Right lobe of liver (tissue), 4 donors: ENCODE results near the gene CLEC4M.

ENCODE experiments used
- POLR2A ChIP-seq: fragments of 450-650 bp; IDR thresholded peaks from one replicate; pipeline ENCODE4 v1.6.1; 2017; ENCODE audit warnings: antibody characterized with exemption, mild to moderate bottlenecking
- TF ChIP-seq, protein P1 (sequence below), 4 donors: fragments of 200-600 bp in 3 of 4; fragments of 450-650 bp in 1 of 4; IDR thresholded peaks; one replicate each; pipeline versions ENCODE4 v1.5.1 to v1.8.0; 2016 to 2022; ENCODE audit warnings: antibody characterized with exemption in 4 of 4, mild to moderate bottlenecking in 2 of 4
- donor health status: DM: no; HTN: no; CAD: no.
- donor health status: DM: no; HTN: no; CAD: no.
- donor health status: DM: no; HTN: yes; CAD: no.

DNA sequence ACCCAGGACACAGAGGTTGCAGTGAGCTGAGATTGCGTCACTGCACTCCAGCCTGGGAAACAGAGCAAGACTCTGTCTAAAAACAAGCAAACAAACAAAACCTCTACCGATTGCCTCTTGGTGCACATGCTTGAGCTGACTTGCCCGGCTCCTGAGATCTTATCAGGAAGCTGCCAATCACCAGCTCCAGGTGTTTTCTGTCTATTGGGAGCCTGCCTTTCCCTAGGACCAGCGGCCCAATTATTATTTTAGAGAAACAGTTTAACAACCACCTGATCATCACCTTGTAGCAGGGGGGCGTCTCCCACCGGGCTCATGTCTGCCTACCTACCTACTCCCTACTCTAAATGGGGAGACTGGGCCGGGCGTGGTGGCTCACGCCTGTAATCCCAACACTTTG, 10.8 kb downstream of the CLEC4M start:
- TF ChIP-seq, protein P1, sequence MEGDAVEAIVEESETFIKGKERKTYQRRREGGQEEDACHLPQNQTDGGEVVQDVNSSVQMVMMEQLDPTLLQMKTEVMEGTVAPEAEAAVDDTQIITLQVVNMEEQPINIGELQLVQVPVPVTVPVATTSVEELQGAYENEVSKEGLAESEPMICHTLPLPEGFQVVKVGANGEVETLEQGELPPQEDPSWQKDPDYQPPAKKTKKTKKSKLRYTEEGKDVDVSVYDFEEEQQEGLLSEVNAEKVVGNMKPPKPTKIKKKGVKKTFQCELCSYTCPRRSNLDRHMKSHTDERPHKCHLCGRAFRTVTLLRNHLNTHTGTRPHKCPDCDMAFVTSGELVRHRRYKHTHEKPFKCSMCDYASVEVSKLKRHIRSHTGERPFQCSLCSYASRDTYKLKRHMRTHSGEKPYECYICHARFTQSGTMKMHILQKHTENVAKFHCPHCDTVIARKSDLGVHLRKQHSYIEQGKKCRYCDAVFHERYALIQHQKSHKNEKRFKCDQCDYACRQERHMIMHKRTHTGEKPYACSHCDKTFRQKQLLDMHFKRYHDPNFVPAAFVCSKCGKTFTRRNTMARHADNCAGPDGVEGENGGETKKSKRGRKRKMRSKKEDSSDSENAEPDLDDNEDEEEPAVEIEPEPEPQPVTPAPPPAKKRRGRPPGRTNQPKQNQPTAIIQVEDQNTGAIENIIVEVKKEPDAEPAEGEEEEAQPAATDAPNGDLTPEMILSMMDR (IDR thresholded peaks at IDR 0.05), result no peak
- no peak for TF ChIP-seq POLR2A
